ENCODE results near the gene PLET1.

Gene PLET1

GRCh38 chr11:112288021-112288420, 27.4 kb upstream of the PLET1 start:
- no peaks in the 10 kb centered on the region for H3K79me2 ChIP-seq (ENCODE audit: insufficient read depth, low read length)
- H3F3A ChIP-seq (ENCODE audit: insufficient read depth) = no peaks in the 10 kb centered on the region
- no peak for TF ChIP-seq EZH2phosphoT487 (conservative IDR thresholded peaks at IDR 0.05; ENCODE audit: low read length)
- no peak overlapping the region for H3K9ac ChIP-seq (ENCODE audit: low read length)
- H3K4me3 ChIP-seq (ENCODE audit: insufficient read depth, low read length, poor library complexity, severe bottlenecking) = no peak overlapping the region
- no peaks in the 10 kb centered on the region for H3K9me2 ChIP-seq (replicated peaks; ENCODE audit: insufficient read depth, low read length)
- no peak overlapping the region for H3K4me2 ChIP-seq (ENCODE audit: low read depth, low read length, poor library complexity, severe bottlenecking)
- H3K36me3 ChIP-seq (ENCODE audit: low read length) = no peaks in the 10 kb centered on the region
- H3K9me3 ChIP-seq (ENCODE audit: insufficient read depth, low read length) = no peaks in the 10 kb centered on the region
- no peaks in the 10 kb centered on the region for H4K20me1 ChIP-seq (ENCODE audit: low read depth, low read length)
- no peaks in the 10 kb centered on the region for H3K27me3 ChIP-seq (ENCODE audit: low read length)
- no peak overlapping the region for H3K27ac ChIP-seq (ENCODE audit: low read depth, low read length)
- H2AFZ ChIP-seq (ENCODE audit: low read depth, low read length, severe bottlenecking) = no peak overlapping the region

GRCh38 chr11:112285841-112286311, 25.2 kb upstream of the PLET1 start:
- Histone ChIP-seq H3K27me3 (ENCODE audit: low read length) (no peaks in the 10 kb centered on the region), H3K27ac (ENCODE audit: low read depth, low read length) (no peak overlapping the region), H4K20me1 (ENCODE audit: low read depth, low read length) (no peaks in the 10 kb centered on the region), H3K36me3 (ENCODE audit: low read length) (no peaks in the 10 kb centered on the region), H3K9me2 (replicated peaks; ENCODE audit: insufficient read depth, low read length) (no peaks in the 10 kb centered on the region), H2AFZ (ENCODE audit: low read depth, low read length, severe bottlenecking) (no peak overlapping the region), H3F3A (ENCODE audit: insufficient read depth) (no peaks in the 10 kb centered on the region), H3K79me2 (ENCODE audit: insufficient read depth, low read length) (no peaks in the 10 kb centered on the region), H3K9ac (ENCODE audit: low read length) (no peak overlapping the region), H3K4me3 (ENCODE audit: insufficient read depth, low read length, poor library complexity, severe bottlenecking) (no peak overlapping the region), H3K9me3 (ENCODE audit: insufficient read depth, low read length) (no peaks in the 10 kb centered on the region), H3K4me2 (ENCODE audit: low read depth, low read length, poor library complexity, severe bottlenecking) (no peak overlapping the region)
- TF ChIP-seq CTCF (IDR thresholded peaks at IDR 0.05; ENCODE audit: insufficient read depth, low read length, poor library complexity, severe bottlenecking) (no peak), EZH2phosphoT487 (conservative IDR thresholded peaks at IDR 0.05; ENCODE audit: low read length) (no peak)

- H3K36me3 ChIP-seq (ENCODE audit: low read length) = no peaks in the 10 kb centered on the region
- no peak overlapping the region for H3K27ac ChIP-seq (ENCODE audit: low read depth, low read length)
- H4K20me1 ChIP-seq (ENCODE audit: low read depth, low read length) = no peaks in the 10 kb centered on the region
- H3K9me2 ChIP-seq (replicated peaks; ENCODE audit: insufficient read depth, low read length) = no peaks in the 10 kb centered on the region
- no peaks in the 10 kb centered on the region for H3F3A ChIP-seq (ENCODE audit: insufficient read depth)
- H3K27me3 ChIP-seq (ENCODE audit: low read length) = no peaks in the 10 kb centered on the region
- no peak overlapping the region for H3K4me2 ChIP-seq (ENCODE audit: low read depth, low read length, poor library complexity, severe bottlenecking)
- H3K79me2 ChIP-seq (ENCODE audit: insufficient read depth, low read length) = no peaks in the 10 kb centered on the region
- no peak overlapping the region for H3K4me3 ChIP-seq (ENCODE audit: insufficient read depth, low read length, poor library complexity, severe bottlenecking)
- no peak overlapping the region for H3K9ac ChIP-seq (ENCODE audit: low read length)
- H3K9me3 ChIP-seq (ENCODE audit: insufficient read depth, low read length) = no peaks in the 10 kb centered on the region
- H2AFZ ChIP-seq (ENCODE audit: low read depth, low read length, severe bottlenecking) = no peak overlapping the region
- no peak for TF ChIP-seq CTCF (IDR thresholded peaks at IDR 0.05; ENCODE audit: insufficient read depth, low read length, poor library complexity, severe bottlenecking)
- no peak for TF ChIP-seq EZH2phosphoT487 (conservative IDR thresholded peaks at IDR 0.05; ENCODE audit: low read length)
Measured at GRCh38 chr11:112281726-112282125, 21.1 kb upstream of the PLET1 start.

DNA sequence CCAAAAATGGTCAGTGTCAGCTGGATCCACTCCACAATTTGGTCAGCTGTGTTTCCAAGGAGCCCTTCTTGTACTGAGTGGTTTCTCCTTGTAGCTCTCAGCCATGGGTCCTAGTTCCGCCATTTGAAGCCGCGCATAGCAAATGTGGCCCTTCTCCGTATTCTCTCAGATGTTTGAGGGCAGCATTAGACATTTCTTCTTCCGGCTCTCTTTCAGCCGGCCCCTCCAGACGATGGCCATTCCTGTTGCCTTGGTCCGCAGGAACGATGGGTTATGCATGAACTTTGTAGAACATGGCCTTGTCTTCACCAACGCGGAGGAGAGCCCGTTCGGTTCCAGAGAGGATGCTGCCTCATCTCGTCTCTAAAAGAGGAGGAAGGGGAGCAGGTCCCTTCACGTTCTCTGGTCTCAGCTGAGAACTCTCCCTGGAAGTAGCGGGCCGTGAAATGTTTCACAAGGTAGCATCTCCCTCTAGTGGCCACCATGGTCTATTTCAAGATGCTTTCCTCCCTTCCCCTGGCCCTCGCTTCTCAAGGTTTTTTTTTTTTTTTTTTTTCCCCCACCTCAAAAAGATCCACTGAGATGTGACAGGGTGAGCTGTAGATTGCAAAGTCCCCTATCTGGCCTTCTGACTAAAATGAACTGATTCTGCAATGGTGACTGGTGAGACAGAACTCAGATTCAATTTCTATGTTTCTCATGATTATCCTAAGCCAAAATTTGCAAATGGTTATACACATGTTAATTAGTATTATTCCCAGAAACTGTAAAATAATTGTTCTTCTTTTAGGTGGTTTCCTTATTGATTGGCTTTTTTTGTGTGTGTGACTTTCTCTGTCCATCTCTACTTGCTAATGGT, 19.8 kb upstream of the PLET1 start:
- Histone ChIP-seq H2AFZ (ENCODE audit: low read depth, low read length, severe bottlenecking) (peak overlapping the region; percentile 100), H3K27me3 (ENCODE audit: low read length) (no peaks in the 10 kb centered on the region), H4K20me1 (ENCODE audit: low read depth, low read length) (no peaks in the 10 kb centered on the region), H3K36me3 (ENCODE audit: low read length) (no peaks in the 10 kb centered on the region), H3K9me3 (ENCODE audit: insufficient read depth, low read length) (no peaks in the 10 kb centered on the region), H3K9me2 (replicated peaks; ENCODE audit: insufficient read depth, low read length) (no peaks in the 10 kb centered on the region), H3K27ac (ENCODE audit: low read depth, low read length) (no peak overlapping the region; the same call in 1 of the 2 replicates), H3K4me2 (ENCODE audit: low read depth, low read length, poor library complexity, severe bottlenecking) (peak overlapping the region; percentile 79), H3K79me2 (ENCODE audit: insufficient read depth, low read length) (no peaks in the 10 kb centered on the region), H3K9ac (ENCODE audit: low read length) (peak overlapping the region; percentile 53), H3K4me3 (ENCODE audit: insufficient read depth, low read length, poor library complexity, severe bottlenecking) (peak overlapping the region; percentile 47), H3F3A (ENCODE audit: insufficient read depth) (no peaks in the 10 kb centered on the region)
- TF ChIP-seq EZH2phosphoT487 (conservative IDR thresholded peaks at IDR 0.05; ENCODE audit: low read length) (no peak), CTCF (IDR thresholded peaks at IDR 0.05; ENCODE audit: insufficient read depth, low read length, poor library complexity, severe bottlenecking) (peak; percentile 55)
